HT-29 (cell line): ENCODE measurements around the gene ANKRD6. TPM values are rescaled to one million over a fixed set of nuclear protein-coding genes. Genes with fewer than 3 reads are reported as not detected.
"Not testable (repeated sequence)": the region's sequence is repeated elsewhere in the genome, so short reads cannot be mapped to it uniquely, and the experiment has no call there.

Experiments
- DNase-seq: peaks from one replicate; pipeline ENCODE4 v3.0.0-alpha.2; 2015; ENCODE audit warnings: low spot score
- total RNA-seq: library from RNA; depleted of rRNA; stranded (reverse); fragments of >200 nt; shearing (Covaris generic); gene quantifications from 2 replicates; pipeline ENCODE4 v1.2.3, GENCODE V29; 2014; rRNA removed

ANKRD6 gene
- not detected in 2 replicates for total RNA-seq

- DNase-seq, result no peak
These were observed at the start of gene ANKRD6 for GRCh38 chr6:89432875-89433251. Gene ANKRD6 (plus strand): TSS chr6:89433152. CDS start chr6:89566977, 133,825 bp downstream.

DNA sequence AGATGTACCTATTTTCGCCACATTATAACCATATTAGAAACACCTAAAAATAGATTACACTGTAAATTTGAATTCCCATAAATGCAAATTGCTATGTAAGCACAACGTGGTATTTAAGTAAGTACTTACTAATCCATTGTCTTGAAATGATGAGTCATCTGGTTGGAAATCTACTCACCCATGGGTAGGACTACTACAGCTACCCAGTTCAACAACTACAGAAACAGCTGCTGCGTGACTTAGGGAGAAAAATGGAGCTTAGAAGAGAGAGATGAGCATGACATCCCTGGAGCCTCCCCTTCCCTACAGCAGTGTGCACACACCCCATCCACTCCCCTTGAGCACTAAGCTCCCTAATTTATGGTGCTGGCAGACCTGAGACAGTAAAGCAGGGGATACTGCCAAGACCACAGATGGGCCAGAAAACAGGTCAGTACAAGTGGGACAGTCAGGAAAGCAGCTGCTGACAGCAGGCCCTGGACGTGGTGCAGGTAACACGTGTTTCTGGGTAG lies 47.7 kb upstream of the ANKRD6 start:
- no peak for DNase-seq

DNA sequence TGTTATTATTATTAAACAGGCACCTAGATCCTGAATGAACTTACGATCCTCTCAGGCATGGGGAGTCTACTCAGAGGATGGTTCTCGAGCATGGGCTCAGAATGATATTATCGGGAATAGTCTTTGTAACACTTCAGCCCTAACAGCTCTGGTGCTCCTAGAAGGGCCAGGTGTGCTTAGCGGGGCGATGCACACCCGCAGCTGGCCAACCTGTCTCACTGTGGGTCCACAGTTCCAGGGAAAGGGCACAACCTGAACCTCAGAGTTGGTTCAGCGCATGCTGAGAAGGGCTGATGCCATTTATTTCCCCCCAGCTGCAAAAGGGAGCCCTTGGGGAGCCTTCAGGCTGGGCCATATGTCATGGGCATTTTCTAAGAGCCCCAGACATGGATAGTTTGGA lies 47.1 kb upstream of the ANKRD6 start:
- DNase-seq, result no peak

- no peak for DNase-seq
These were observed 45.9 kb upstream of the ANKRD6 start for GRCh38 chr6:89386917-89387491.

- DNase-seq, result no peak
These were observed 45.3 kb upstream of the ANKRD6 start for GRCh38 chr6:89387516-89388201.

DNA sequence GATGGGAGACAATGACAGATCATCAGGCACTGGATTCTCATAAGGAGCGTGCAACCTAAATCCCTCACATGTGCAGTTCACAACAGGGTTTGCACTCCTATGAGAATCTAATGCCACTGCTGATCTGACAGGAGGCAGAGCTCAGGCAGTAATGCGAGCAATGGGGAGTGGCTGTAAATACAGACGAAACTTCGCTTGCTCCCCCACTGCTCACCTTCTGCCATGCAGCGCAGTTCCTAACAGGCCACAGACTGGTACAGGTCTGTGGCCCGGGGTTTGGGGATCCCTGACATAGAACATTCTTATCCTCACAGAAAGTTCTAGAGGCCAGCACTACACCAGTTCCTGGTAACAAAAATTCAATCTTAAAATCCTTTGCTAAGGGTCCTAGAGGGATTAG lies 44.1 kb upstream of the ANKRD6 start:
- no peak for DNase-seq

DNA sequence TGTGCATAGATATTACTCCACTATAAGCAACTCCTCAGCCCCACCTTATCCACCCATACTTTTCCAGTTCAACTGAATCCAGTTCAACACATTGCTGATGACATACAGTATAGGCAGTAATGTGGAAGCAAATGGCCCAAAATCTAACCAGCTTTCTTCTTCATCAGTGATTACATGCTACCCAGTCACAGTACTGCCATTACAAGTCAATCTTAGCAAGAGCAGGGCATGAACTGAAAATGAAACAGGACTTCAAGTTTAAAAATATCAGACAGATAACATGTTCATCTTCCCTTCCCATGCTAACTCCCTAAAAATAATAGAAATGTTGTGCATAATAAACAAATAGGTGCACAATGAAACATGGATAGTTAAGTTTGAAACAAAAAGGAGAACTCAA lies 40.1 kb upstream of the ANKRD6 start:
- DNase-seq, result no peak

GRCh38 chr6:89393659-89394058 lies 39.3 kb upstream of the ANKRD6 start:
- no peak for DNase-seq

DNA sequence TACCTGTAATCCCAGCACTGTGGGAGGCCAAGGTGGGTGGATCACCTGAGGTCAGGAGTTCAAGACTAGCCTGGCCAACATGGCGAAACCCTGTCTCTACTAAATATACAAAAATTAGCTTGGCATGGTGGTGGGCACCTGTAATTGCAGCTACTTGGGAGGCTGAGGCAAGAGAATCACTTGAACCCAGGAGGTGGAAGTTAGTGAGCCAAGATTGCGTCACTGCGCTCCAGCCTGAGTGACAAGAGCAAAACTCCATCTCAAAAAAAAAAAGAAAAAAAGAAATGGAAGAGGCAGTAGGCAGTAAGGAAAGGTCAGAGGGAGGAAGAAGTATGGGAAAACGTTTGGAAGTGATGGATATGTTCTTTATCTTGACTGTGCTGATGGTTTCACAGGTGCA lies 35.1 kb upstream of the ANKRD6 start:
- not testable (repeated sequence) for DNase-seq

GRCh38 chr6:89398762-89399525 lies 34.0 kb upstream of the ANKRD6 start:
- no peak for DNase-seq

DNA sequence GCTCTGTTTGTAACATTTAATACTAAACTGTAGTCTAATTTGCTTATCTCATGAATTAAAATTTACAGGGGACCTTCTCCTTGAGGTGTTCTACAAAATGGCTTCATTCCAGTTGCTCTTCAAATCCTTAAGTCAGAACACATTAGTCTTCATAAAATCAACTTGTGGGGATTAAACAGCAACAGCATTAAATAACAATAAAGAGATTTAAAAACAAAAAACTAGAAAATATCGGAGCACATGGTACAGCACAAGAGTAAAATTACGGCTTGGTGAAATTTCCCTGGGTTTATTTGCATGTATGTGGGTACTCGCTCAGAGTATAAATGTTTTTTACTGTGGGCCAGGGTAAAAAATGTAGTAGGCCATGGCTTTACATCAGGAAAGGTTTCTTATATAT lies 32.9 kb upstream of the ANKRD6 start:
- DNase-seq, result no peak

DNA sequence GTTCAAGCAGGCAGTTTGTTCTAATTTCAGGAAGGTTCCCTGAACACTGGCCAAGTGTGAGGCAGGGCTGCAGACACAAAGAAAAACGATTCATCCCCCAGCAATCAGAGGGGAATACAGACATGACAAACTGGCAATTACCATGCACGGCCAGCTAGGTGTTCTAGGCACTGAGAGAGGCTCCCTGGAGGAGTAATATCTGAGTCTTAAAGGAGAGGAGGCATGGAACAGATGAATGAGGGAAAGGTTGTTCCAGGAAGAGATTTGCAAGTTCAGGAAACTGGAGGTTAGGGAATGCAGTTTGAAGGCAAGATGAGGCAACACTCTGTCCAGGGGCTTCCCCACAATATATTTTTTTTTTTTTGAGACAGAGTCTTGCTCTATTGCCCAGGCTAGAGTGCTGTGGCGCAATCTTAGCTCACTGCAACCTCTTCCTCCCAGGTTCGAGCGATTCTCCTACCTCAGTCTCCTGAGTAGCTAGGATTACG lies 32.0 kb upstream of the ANKRD6 start:
- DNase-seq, result no peak

DNA sequence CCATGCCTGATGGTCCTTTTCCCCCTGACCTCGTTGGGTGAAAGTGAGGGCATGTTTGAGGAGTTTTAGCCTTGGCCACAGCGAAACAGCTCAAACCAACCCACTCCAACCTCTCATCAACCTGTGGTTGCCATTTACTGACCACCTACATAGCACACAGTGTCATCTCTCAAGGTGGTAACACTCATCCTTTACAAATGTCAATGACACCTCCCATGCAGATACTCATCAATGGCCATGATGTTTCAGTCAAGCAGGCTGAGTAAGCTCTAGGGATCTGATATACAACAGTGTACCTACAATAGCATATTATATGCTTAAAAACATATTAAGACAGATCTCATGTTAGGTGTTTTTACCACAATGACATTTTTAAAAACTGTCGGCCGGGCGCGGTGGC lies 30.2 kb upstream of the ANKRD6 start:
- DNase-seq, result no peak

GRCh38 chr6:89404512-89404911 lies 28.4 kb upstream of the ANKRD6 start:
- no peak for DNase-seq

DNA sequence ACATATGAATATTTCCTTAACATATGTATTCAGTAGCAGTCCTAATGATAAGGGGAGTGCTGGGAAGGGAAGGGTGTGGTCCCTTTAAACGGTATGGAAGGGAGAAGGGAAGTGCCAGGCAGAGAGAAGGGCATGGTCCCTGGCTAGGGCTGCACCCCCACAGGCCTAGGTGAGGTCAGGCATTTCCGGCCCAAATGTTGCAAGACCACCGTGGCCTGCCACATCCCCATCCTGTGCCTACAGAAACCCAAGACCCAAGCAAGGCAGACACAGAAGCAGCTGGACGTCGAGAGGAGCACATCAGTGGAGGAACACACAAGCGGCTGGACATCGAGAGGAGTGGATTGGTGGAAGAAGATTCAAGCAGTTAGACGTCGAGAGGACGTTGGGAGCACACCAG lies 26.8 kb upstream of the ANKRD6 start:
- no peak for DNase-seq

DNA sequence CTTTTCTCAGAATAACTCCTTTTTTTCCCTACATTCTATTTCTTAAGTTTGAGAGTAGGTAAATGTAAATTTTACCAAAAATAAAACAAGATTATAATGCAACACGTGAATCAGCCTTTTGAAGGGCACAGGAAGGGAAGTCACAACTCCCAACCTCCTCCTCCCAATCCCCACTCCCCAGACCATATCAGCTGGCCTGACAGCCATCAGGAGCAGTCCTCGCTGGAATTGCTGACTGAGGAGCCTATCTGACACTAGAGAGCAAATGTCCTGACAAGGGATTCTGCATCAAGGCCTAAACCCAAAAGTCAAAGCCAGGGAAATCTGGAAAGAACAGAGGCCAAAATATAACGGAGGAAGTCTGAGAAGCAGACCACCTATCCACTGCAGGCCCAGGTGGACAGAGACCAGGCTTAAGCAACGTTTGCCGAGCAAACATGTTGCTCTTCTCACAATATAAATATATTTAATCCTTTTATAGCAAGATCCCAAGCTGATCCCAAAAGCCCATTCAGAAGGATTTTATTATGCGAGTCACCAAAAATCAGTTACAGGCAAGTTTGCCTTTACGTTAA lies 23.4 kb upstream of the ANKRD6 start:
- no peak for DNase-seq

- no peak for DNase-seq
These were observed 22.7 kb upstream of the ANKRD6 start for GRCh38 chr6:89410231-89410761.

GRCh38 chr6:89410788-89411144 lies 22.2 kb upstream of the ANKRD6 start:
- no peak for DNase-seq

DNA sequence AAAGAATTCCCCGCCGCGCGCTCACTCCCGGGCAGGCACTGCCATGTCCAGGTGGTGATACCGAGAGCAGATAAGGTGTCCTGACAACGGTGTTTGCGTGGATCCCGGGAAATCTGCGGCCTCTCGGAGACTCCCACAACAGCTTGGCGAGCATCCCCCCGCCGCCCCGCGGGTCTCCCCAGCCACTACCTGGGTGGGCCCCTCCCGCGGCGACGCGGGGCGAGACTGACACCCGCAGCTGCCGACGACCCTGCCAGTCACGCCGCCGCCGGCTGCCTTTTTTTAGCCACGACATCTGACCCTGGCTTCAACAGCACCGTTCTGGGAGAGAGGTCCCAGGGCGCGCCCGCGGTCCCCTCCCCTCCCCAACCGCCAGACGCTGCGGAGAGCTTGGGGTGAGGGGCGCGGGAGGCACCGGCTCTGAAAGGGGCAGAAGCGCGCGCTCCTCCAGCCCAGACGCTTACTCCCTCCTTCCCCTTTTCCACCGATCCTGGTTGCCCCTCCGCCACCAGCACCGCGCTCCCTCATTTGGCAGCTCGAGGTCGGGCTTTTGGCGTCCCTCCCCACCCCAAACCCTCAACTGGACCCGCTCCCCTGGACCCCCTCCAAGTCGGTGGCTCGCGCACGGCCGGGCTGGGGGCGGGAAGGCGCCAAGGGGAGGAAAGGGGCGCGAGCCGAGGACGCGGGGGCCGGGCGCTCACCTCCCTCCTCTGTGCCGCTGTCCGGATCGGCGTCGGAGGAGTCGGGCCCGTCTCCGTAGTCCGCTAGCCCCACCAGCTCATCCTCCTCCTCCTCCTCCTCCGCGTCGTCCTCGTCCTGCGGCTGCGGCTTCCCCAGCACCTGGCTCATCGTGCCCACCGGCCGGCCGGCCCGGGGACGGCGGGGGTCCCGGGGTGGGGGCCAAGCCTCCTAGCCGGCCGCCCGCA lies 21.5 kb upstream of the ANKRD6 start:
- no peak for DNase-seq

DNA sequence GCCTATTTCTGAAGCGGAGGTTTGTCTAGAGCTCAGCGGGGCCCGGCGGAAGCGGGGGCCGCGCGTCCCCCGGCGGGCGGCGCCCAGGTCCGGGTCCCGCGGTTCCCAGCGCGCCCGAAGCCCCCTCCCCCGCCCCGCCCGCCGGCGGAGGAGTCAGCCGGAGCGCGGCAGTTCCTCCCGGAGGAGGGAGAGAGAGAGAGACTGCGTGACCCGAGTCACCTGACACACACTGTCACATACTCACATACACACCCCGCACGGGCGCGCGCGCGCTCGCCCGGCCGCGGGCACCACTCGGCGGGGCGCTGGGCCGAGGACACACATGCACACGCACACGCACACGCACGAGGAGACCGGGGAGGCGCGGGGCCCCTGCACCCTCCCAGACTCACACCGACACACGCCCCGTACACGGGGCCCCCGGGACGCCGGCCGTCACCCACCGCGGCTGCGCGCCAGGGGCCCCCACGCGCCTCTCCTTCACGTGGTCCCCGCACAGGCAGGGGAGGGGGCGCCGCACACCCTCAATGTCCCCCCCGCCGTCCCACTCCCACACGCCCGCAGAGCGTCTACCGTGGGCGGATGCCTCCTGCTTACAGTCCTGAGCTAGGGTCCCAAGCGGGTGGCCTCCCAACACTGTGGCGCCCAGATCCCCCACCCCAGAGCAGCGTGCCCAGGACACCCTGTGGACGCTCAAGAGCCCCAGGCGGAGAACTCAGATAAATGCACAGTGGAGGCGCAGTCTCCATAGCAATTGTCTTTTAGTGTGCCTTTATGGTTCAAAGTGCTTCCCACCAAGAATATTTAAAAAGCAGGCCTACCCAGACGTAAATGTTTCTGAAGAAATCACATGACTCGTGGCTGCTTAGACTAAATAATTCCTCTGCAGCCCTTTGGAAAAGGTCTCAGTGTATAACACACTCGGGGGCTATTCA lies 20.6 kb upstream of the ANKRD6 start, which contains the start of gene RRAGD:
Gene RRAGD (minus strand): TSS at position 203 of the 935 bp plus-strand sequence. CDS start 280 bp downstream, outside the sequence.
- no peak for DNase-seq
